NCI-H748 (cell line): Measurements from ENCODE around the gene NHSL1.

Experiments used
- DNase-seq: peaks from one replicate; lab custom pipeline; 2025; ENCODE audit not compliant: unreplicated experiment; lab: John Stamatoyannopoulos, UW

NHSL1 gene

GRCh38 chr6:138405816-138406413 is 93.4 kb downstream of the NHSL1 start:
- DNase-seq, result peak; percentile 28

GRCh38 chr6:138404666-138405337 is 94.5 kb downstream of the NHSL1 start:
- peak; percentile 46 for DNase-seq

- DNase-seq, result peak; percentile 98
These were observed 95.3 kb downstream of the NHSL1 start, which contains the start of gene HEBP2 for GRCh38 chr6:138403801-138404665. Gene HEBP2 (plus strand): TSS chr6:138404223. CDS start chr6:138404496, 273 bp downstream.

GRCh38 chr6:138403324-138403800 is 95.9 kb downstream of the NHSL1 start:
- DNase-seq, result peak; percentile 62

GRCh38 chr6:138402838-138403187 is 96.5 kb downstream of the NHSL1 start:
- no peak for DNase-seq

- DNase-seq, result no peak
These were observed 97.1 kb downstream of the NHSL1 start for GRCh38 chr6:138401960-138402837.

GRCh38 chr6:138400326-138400725 is 99.0 kb downstream of the NHSL1 start:
- no peak for DNase-seq

GRCh38 chr6:138397128-138398122 is 101.9 kb downstream of the NHSL1 start:
- DNase-seq, result no peak

GRCh38 chr6:138396709-138397108 is 102.6 kb downstream of the NHSL1 start:
- no peak for DNase-seq

GRCh38 chr6:138393871-138394783 is 105.2 kb downstream of the NHSL1 start:
- DNase-seq, result no peak

GRCh38 chr6:138389551-138389950 is 109.7 kb downstream of the NHSL1 start:
- no peak for DNase-seq

- peak; percentile 93 for DNase-seq
These were observed 111.5 kb downstream of the NHSL1 start for GRCh38 chr6:138387577-138388368.

GRCh38 chr6:138386897-138387296 is 112.4 kb downstream of the NHSL1 start:
- no peak for DNase-seq

- no peak for DNase-seq
These were observed 115.5 kb downstream of the NHSL1 start for GRCh38 chr6:138383776-138384175.

- DNase-seq, result peak; percentile 21
These were observed 116.6 kb downstream of the NHSL1 start for GRCh38 chr6:138382498-138383265.

GRCh38 chr6:138378463-138378862 is 120.8 kb downstream of the NHSL1 start:
- DNase-seq, result peak; percentile 64

- peak; percentile 81 for DNase-seq
These were observed 121.5 kb downstream of the NHSL1 start, which contains the start of gene SMIM28 for GRCh38 chr6:138377844-138378243. Gene SMIM28 (plus strand): TSS chr6:138377905. CDS start chr6:138378073, 168 bp downstream.
